Measurements from ENCODE around the gene FGD4.

FGD4 gene

DNA sequence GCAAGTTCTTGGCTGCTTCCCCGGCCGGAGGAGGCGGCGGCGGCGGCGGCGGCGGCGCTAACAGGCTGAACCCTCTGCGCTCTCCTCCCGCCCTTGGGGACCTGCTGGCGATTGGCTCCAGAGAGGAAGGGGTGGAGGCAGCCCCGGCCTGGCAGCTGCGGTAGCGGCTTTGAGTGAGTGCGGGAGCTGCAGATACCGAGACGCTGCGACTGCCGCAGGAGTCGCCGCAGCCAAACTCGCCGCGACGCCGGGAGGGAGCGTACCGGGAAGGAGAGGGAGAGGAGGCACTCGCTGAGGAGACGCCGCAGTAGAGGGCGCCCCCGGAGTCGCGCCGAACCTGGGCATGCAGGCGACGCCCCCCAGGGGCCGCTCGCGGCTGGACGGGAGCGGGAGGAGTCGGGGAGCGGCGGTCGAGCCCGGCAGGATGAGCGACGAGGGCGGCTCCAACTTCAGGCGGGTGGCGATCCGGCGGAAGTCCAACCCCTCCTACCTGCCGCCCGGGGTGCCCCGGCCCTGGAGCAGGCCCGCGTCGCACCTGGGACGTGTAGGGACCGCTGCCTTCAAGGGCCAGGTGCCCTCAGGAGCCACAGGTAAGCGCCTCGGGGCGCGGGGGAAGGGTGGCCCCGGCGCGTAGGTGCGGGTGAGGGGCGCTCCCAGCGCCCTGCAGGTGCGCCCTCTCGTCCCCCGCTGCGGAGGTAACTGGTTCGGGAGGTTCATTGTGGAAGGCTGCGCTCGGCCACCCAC, at the start of gene FGD4:
TSS of gene FGD4 (plus strand) at position 189 of the 744 bp plus-strand sequence.
- peak; percentile 53 for DNase-seq

DNA sequence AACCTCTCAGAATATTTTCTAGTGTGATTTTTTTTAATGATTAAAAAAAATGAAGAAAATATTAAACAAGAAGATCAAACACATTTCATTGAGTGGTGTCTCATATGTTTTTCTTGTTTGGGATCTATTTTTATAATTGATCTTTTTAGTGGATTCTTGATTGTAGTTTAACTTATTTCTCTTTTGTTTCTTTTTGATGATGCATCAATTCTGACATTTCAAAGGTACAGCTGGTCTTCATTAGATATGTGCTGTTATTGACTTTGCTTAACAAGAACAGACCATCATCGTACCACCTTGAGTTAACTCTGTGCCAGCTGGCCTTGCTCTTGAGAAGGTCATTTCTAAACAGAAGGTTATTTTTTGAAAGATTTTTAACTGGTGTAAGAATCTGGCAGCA, 45.8 kb upstream of the FGD4 start:
- no peak for DNase-seq

DNA sequence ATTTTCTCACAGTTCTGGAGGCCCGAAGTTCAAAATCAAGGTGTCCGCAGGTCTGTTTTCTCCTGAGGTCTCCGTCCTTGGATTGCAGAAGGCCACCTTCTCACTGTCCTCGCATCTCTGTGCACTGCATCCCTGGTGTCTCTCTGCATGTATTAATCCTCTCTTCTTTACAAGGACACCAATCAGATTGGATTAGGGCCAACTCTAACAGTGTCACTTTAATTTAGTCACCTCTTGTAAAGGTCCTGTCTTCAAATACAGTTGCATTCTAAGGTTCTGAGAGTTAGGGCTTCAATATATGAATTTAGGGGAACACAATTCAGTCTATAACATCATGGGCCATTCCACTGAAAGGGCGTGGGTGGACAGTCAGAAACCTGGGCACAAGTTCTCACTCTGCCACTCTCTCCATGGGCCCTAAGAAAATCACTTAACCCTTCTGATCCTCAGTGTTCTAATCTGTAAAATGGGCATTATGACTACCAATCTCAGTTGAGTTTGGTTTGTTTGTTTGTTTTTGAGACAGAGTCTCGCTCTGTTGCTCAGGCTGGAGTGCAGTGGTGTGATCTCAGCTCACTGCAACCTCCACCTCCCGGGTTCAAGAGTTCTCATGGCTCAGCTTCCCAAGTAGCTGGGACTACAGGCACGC, 41.6 kb upstream of the FGD4 start:
- no peak for DNase-seq

- DNase-seq = no peak
Measured at GRCh38 chr12:32360956-32361355, 38.4 kb upstream of the FGD4 start.

DNA sequence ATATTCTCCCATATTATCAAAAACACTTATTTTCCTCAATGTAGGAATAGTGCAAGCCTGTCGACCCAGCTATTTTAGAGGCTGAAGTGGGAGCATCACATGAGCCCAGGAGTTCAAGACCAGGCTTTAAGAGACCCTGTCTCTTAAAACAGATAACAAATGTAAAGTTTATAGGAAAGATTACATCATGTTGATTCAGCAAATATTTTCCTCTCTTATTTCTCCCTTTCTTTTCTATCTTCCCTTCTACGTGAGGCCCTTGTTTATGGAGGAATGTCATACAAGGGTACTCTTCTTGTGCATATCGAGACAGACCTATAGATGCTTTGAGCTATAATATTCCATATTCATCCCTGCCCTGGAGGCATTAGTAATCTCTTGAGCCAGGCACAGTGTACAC, 36.5 kb upstream of the FGD4 start:
- no peak for DNase-seq

- DNase-seq = peak; percentile 48
Measured at GRCh38 chr12:32365473-32366064, 33.8 kb upstream of the FGD4 start.

- DNase-seq = no peak
Measured at GRCh38 chr12:32366714-32367113, 32.6 kb upstream of the FGD4 start.

GRCh38 chr12:32367381-32367780, 32.0 kb upstream of the FGD4 start:
- DNase-seq = no peak

GRCh38 chr12:32369202-32369601, 30.2 kb upstream of the FGD4 start:
- DNase-seq = no peak

- DNase-seq = no peak
Measured at GRCh38 chr12:32377344-32378055, 21.9 kb upstream of the FGD4 start.

DNA sequence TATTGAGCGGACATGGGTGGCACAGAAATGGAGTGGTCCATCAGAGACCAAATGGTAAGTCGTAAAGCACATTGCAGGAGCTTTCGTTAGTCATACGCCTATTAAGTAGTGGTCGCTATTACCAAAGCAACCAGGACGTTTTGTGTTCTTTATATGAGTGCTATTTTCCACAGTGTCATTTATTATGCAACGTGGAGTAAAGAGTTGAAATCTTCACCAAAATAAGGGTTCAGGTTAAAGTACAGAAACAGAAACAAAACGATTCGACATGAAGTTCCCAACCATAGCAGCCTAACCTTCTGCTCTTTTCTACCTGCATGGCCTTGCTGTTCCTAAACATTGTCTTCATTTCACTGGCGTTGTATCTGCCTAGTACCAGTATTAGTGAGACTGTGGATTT, 20.1 kb upstream of the FGD4 start:
- DNase-seq = no peak

DNA sequence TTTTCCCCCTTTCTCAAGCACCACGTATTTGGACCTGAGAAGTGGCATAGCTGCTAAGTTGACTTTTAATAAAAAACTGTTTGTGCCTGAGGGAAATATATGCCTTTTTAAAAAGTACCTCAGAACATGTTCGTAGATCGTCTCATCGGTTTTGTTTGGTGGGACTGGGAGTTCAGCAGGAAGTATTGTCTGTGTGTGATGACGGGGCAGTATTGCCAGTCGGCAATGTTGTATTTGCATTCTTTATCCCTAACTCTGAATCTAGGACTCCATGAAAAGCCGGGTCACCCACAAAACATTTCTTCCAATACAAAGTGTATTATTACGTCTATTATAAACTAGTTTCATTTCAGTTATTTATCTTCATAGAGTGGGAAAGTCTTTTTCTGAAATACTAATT, 19.7 kb upstream of the FGD4 start:
- DNase-seq = no peak

DNA sequence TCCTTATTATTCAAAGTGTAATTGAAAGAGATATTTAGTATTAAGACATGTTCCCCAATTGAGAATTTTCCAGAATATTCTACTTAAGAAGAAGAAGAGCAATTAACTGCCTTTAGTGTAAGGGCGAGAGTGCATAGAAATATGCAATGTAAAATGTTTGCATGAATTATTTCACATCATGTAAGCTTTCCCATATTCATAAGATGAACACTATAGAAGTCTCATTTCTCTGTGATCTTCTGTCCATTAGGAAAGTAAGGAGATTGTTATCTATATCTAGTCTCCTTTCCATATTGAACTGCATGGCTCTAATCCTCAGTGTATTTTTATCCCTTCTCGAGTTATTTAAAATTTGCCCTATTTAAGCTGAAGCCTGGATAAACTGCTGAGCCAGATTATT, 17.1 kb upstream of the FGD4 start:
- no peak for DNase-seq

DNA sequence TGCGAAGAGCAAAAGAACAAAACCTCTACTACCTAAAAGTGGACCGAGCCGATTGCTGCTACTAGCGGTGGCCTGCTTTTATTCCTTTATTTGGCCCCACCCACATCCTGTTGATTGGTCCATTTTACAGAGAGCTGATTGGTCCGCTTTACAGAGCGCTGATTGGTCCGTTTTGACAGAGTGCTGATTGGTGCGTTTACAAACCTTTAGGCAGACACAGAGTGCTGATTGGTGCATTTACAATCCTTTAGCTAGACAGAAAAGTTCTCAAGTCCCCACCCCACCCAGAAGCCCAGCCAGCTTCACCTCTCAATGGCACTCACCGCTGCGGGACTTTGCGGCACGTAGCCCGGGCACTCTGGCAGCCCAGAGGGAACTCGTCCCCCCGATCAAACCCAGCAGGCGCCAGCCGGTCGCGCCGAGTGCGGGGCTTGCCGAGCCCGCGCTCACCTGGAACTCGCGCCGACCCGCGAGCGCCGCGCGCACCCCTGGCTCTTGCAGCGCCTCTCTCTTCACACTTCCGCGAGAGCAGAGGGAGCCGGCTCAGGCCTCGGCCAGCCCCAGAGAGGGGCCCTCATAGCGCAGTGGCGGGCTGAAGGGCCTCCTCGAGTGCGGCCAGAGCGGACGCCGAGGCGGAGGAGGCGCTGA, 8.7 kb upstream of the FGD4 start:
- peak; percentile 38 for DNase-seq

DNA sequence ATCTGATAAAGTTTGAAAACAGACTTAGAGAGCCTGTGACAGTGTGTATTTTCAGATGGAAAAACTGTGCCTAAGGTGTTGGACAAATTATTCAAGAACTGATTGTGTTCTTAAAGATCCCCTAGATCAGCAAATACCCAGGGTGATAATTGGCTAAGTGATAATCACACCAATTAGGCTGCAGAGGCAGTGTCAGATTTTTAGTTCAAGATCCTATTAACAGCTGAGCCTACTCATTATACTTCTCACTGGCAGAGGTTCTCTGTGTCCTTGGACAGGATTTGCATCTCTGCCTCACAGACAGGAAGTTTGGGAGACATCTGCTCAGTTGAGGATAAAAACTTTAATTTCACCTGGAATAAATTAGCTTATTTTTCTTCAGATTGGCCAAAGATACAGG, 4.3 kb upstream of the FGD4 start:
- no peak for DNase-seq

DNA sequence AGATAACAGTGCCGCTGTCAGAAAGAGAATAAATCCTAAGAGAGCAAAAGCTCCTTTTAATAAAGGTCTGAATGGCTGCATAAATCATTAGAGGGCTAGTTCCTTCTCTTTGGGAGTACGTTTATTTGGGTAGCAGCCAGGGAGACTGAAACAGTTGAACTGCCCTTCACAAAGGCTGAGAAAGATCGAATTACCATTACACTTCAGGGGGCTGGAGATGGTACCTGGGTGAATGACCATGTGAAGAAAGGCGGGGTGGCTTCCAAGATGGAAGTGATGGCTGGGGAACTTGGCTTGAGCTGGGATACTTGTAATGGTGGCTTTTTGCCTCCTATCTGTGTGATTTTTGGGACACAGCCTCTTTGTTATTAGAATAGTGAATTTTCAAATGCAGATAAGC, 1.7 kb upstream of the FGD4 start:
- no peak for DNase-seq

- DNase-seq = no peak
Measured at GRCh38 chr12:32398181-32398580, 1.2 kb upstream of the FGD4 start.

- no peak for DNase-seq
Measured at GRCh38 chr12:32398816-32399369, 465 bp upstream of the FGD4 start.

DNA sequence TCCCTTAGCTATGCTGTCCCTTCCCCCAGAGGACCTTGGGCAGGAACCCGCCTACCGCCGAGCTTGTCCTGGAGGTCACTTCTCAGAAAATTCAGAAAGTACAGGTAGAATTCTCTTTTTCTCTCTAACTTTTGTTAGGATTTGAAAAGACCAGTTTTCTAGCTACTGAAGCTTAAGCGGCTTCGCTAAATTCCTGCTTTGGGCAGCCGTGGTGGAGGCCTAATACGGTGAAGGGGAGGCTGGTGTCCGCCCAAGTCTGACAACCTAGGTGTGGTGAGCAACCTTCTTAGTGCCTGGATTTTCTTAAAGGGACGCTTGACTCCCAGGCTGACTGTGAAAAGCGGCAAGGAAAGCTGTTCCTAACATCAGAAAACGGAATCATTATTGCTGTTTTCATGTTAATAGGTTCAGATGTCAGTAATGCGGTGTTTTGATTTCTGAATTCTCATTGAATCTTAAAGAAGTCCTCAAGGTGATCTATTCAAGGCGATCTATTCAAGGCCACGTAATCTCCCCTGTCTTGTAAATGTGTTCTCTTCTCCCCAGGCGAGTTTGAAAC, 835 bp downstream of the FGD4 start:
- no peak for DNase-seq

- no peak for DNase-seq
Measured at GRCh38 chr12:32400866-32401265, 1.5 kb downstream of the FGD4 start.

DNA sequence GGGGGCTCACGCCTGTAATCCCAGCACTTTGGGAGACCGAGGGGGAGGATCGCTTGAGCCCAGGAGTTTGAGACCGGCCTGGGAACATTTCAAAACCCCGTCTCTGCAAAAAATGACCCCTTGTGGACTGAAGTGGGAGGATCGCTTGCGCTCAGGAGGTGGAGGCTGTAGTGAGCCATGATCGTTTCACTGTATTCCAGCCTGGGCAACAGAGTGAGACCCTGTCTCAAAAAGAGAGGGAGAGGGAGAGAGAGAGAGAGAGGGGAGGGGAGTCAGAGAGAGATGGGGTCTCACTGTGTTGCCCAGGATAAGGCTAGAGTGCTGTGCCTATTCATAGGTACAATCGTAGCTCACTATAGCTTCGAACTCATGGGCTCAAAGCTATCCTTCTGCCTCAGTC, 2.8 kb downstream of the FGD4 start:
- no peak for DNase-seq

GRCh38 chr12:32402946-32403345, 3.6 kb downstream of the FGD4 start:
- no peak for DNase-seq

DNA sequence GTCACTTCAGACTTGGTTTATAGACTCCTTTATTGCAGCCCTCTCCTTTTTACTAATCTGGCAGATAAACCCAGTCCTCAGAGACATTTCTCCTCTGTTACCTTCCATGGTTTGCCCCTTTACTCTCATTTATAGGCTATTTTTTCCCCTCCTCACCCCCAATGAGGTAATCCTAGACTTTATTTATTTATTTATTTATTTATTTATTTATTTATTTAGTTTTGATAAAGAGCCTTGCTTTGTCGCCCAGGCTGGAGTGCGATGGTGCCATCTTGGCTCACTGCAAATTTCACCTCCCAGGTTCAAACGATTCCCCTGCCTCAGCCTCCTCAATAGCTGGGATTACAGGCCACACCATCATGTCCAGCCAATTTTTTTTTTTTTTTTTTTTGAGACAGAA, 8.4 kb downstream of the FGD4 start:
- DNase-seq = no peak

Data from CD4-positive, alpha-beta T cell treated with Interleukin-17A for 4 hours (primary cell).